Upper lobe of left lung (tissue), 4 donors: ENCODE measurements around the gene USP22.

ENCODE experiments used
- EP300 ChIP-seq, 4 donors: sonication (generic); formaldehyde crosslinking; IDR thresholded peaks; one replicate each; pipeline ENCODE4 v1.5.1; 2017; ENCODE audit warnings: antibody characterized with exemption in 4 of 4, control low read depth in 2 of 4
- POLR2A ChIP-seq, 4 donors: fragments of 450-650 bp; IDR thresholded peaks; one replicate each; pipeline ENCODE4 v1.5.1; 2016 to 2017; ENCODE audit warnings: antibody characterized with exemption in 4 of 4, mild to moderate bottlenecking in 2 of 4
- POLR2AphosphoS5 ChIP-seq, 2 donors: sonication (generic); formaldehyde crosslinking; IDR thresholded peaks; one replicate each; pipeline ENCODE4 v1.5.1; 2017; ENCODE audit warnings: antibody characterized with exemption in 2 of 2
- TF ChIP-seq, protein P1 (sequence below), 6 experiments: fragments of 450-650 bp in 4 of 6; fragments of 200-600 bp in 2 of 6; sonication (generic) in 2 of 6; IDR thresholded peaks; one replicate each; pipeline ENCODE4 v1.5.1; 2016 to 2019; ENCODE audit warnings: antibody characterized with exemption in 6 of 6

DNA sequence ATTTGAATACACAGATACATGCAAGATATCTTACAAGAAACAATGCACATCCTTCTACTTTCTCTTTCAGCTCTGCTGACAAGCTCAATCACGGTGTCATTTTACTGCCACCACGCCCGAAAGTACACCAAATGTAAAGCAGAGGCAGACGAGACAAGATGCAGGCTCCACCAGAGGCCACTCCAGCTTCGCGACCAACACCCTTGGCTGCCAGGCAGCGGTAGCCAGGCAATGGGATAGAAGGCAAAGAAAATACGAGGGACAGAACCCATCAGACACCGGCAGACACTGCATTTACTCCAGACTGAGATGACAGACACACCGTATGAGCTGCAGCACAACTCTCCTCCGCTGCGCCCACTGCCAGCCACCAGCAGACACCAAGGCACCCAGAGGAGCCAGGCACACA lies 41.0 kb downstream of the USP22 start:
- TF ChIP-seq, protein P1, sequence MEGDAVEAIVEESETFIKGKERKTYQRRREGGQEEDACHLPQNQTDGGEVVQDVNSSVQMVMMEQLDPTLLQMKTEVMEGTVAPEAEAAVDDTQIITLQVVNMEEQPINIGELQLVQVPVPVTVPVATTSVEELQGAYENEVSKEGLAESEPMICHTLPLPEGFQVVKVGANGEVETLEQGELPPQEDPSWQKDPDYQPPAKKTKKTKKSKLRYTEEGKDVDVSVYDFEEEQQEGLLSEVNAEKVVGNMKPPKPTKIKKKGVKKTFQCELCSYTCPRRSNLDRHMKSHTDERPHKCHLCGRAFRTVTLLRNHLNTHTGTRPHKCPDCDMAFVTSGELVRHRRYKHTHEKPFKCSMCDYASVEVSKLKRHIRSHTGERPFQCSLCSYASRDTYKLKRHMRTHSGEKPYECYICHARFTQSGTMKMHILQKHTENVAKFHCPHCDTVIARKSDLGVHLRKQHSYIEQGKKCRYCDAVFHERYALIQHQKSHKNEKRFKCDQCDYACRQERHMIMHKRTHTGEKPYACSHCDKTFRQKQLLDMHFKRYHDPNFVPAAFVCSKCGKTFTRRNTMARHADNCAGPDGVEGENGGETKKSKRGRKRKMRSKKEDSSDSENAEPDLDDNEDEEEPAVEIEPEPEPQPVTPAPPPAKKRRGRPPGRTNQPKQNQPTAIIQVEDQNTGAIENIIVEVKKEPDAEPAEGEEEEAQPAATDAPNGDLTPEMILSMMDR (IDR thresholded peaks at IDR 0.05): no peak
- TF ChIP-seq POLR2A (IDR thresholded peaks at IDR 0.05) (no peak), POLR2AphosphoS5 (IDR thresholded peaks at IDR 0.05) (no peak), EP300 (IDR thresholded peaks at IDR 0.05) (no peak)
